ENCODE results near the gene MACO1.
A peak's percentile ranks its signal among the peaks of the same experiment; 100 is the strongest.

MACO1 gene

GRCh38 chr1:25425098-25426085 lies 5.3 kb upstream of the MACO1 start:
- TF ChIP-seq CTCF (IDR thresholded peaks at IDR 0.05; ENCODE audit: low read depth, low read length): no peak
- Histone ChIP-seq H3K9me3 (ENCODE audit: severe bottlenecking) (no peaks in the 10 kb centered on the region), H3K27me3 (ENCODE audit: insufficient read depth, low read depth, severe bottlenecking) (no peaks in the 10 kb centered on the region), H3K36me3 (peaks cover 2% of the 10 kb centered on the region; the same call in 1 of the 2 replicates), H3K4me3 (ENCODE audit: low read depth, low read length) (no peak overlapping the region), H3K27ac (no peak overlapping the region)
- DNase-seq: no peak

- Histone ChIP-seq H3K27ac (no peak overlapping the region), H3K36me3 (peaks cover 4% of the 10 kb centered on the region), H3K4me3 (ENCODE audit: low read depth, low read length) (no peak overlapping the region), H3K27me3 (ENCODE audit: insufficient read depth, low read depth, severe bottlenecking) (no peaks in the 10 kb centered on the region), H3K9me3 (ENCODE audit: severe bottlenecking) (no peaks in the 10 kb centered on the region)
- TF ChIP-seq CTCF (IDR thresholded peaks at IDR 0.05; ENCODE audit: low read depth, low read length): no peak
- no peak for DNase-seq
These were observed 3.0 kb upstream of the MACO1 start for GRCh38 chr1:25427696-25428095.

- no peak overlapping the region for H3K4me3 ChIP-seq (ENCODE audit: low read depth, low read length)
- H3K27me3 ChIP-seq (ENCODE audit: insufficient read depth, low read depth, severe bottlenecking): no peaks in the 10 kb centered on the region
- H3K9me3 ChIP-seq (ENCODE audit: severe bottlenecking): no peaks in the 10 kb centered on the region
- DNase-seq: no peak
- H3K27ac ChIP-seq: no peak overlapping the region
- TF ChIP-seq CTCF (IDR thresholded peaks at IDR 0.05; ENCODE audit: low read depth, low read length): no peak
- H3K36me3 ChIP-seq: peaks cover 10% of the 10 kb centered on the region
These were observed 2.1 kb upstream of the MACO1 start for GRCh38 chr1:25428475-25429166.

GRCh38 chr1:25430967-25431881 lies 527 bp downstream of the MACO1 start:
- H3K36me3 ChIP-seq: peaks cover 13% of the 10 kb centered on the region
- TF ChIP-seq CTCF (IDR thresholded peaks at IDR 0.05; ENCODE audit: low read depth, low read length): no peak
- no peaks in the 10 kb centered on the region for H3K27me3 ChIP-seq (ENCODE audit: insufficient read depth, low read depth, severe bottlenecking)
- H3K27ac ChIP-seq: peak overlapping the region; percentile 97
- no peaks in the 10 kb centered on the region for H3K9me3 ChIP-seq (ENCODE audit: severe bottlenecking)
- DNase-seq: peak; percentile 9
- H3K4me3 ChIP-seq (ENCODE audit: low read depth, low read length): peak overlapping the region; percentile 96

- Histone ChIP-seq H3K4me3 (ENCODE audit: low read depth, low read length) (peak overlapping the region; percentile 96), H3K9me3 (ENCODE audit: severe bottlenecking) (no peaks in the 10 kb centered on the region), H3K27ac (no peak overlapping the region; the same call in 1 of the 2 replicates), H3K36me3 (peaks cover 15% of the 10 kb centered on the region), H3K27me3 (ENCODE audit: insufficient read depth, low read depth, severe bottlenecking) (no peaks in the 10 kb centered on the region)
- DNase-seq: no peak
- TF ChIP-seq CTCF (IDR thresholded peaks at IDR 0.05; ENCODE audit: low read depth, low read length): no peak
These were observed 1.4 kb downstream of the MACO1 start for GRCh38 chr1:25431955-25432719.
